ENCODE measurements around the gene RAMACL.
"Not testable (repeated sequence)": the region's sequence is repeated elsewhere in the genome, so short reads cannot be mapped to it uniquely, and the experiment has no call there.

The RAMACL gene

GRCh38 chr6:166586424-166587156 lies at the start of gene RAMACL:
Gene RAMACL (minus strand): TSS chr6:166586678. CDS start chr6:166586477, 201 bp downstream.
- no peak for DNase-seq

- DNase-seq = no peak
These were observed 48.8 kb upstream of the RAMACL start for GRCh38 chr6:166635013-166635970.

- DNase-seq = not testable (repeated sequence)
These were observed 48.1 kb upstream of the RAMACL start for GRCh38 chr6:166634581-166634980.

- peak; percentile 69 for DNase-seq
These were observed 47.5 kb upstream of the RAMACL start for GRCh38 chr6:166633732-166634535.

- DNase-seq = no peak
These were observed 46.3 kb upstream of the RAMACL start for GRCh38 chr6:166632731-166633130.

GRCh38 chr6:166630462-166630861 lies 44.0 kb upstream of the RAMACL start:
- no peak for DNase-seq

GRCh38 chr6:166629628-166630027 lies 43.1 kb upstream of the RAMACL start:
- DNase-seq = no peak

- DNase-seq = peak; percentile 56
These were observed 41.7 kb upstream of the RAMACL start for GRCh38 chr6:166627875-166628801.

- peak; percentile 98 for DNase-seq
These were observed 40.8 kb upstream of the RAMACL start, which contains the start of gene RPS6KA2 for GRCh38 chr6:166627033-166627874. Gene RPS6KA2 (minus strand): TSS chr6:166627251. CDS start chr6:166627019, 232 bp downstream.

- no peak for DNase-seq
These were observed 39.9 kb upstream of the RAMACL start for GRCh38 chr6:166626177-166627032.

GRCh38 chr6:166625356-166625755 lies 38.9 kb upstream of the RAMACL start:
- no peak for DNase-seq

GRCh38 chr6:166624275-166624674 lies 37.8 kb upstream of the RAMACL start:
- DNase-seq = no peak

- DNase-seq = no peak
These were observed 36.8 kb upstream of the RAMACL start for GRCh38 chr6:166623318-166623717.

- DNase-seq = no peak
These were observed 34.6 kb upstream of the RAMACL start for GRCh38 chr6:166621114-166621540.

- no peak for DNase-seq
These were observed 34.1 kb upstream of the RAMACL start for GRCh38 chr6:166620478-166621113.

GRCh38 chr6:166619912-166620311 lies 33.4 kb upstream of the RAMACL start:
- no peak for DNase-seq

- no peak for DNase-seq
These were observed 32.6 kb upstream of the RAMACL start for GRCh38 chr6:166618866-166619761.

- no peak for DNase-seq
These were observed 31.8 kb upstream of the RAMACL start for GRCh38 chr6:166618251-166618650.

All from SHP77 treated with DMSO at 0.1 percent for 48 hours (cell line).